GM12891 (cell line): ENCODE data around the gene SLC22A4.

Experiments used
- PAX5 ChIP-seq: IDR thresholded peaks from 2 replicates; pipeline ENCODE4 v1.6.1; 2011; ENCODE audit warnings: low read length, moderate library complexity, mild to moderate bottlenecking; ENCODE audit not compliant: insufficient read depth, severe bottlenecking
- POLR2A ChIP-seq: IDR thresholded peaks from 2 replicates; pipeline ENCODE4 v1.6.1; 2011; ENCODE audit warnings: low read depth, low read length, control low read depth
- POLR2AphosphoS5 ChIP-seq: IDR thresholded peaks from 2 replicates; pipeline ENCODE4 v1.6.1; 2011; ENCODE audit warnings: low read depth, low read length, control low read depth
- POU2F2 ChIP-seq: IDR thresholded peaks from 2 replicates; pipeline ENCODE4 v1.6.1; 2011; ENCODE audit warnings: low read depth, mild to moderate bottlenecking, control low read depth, low read length, moderate library complexity
- TAF1 ChIP-seq: IDR thresholded peaks from 2 replicates; pipeline ENCODE4 v1.6.1; 2011; ENCODE audit warnings: low read depth, low read length, control low read depth

DNA sequence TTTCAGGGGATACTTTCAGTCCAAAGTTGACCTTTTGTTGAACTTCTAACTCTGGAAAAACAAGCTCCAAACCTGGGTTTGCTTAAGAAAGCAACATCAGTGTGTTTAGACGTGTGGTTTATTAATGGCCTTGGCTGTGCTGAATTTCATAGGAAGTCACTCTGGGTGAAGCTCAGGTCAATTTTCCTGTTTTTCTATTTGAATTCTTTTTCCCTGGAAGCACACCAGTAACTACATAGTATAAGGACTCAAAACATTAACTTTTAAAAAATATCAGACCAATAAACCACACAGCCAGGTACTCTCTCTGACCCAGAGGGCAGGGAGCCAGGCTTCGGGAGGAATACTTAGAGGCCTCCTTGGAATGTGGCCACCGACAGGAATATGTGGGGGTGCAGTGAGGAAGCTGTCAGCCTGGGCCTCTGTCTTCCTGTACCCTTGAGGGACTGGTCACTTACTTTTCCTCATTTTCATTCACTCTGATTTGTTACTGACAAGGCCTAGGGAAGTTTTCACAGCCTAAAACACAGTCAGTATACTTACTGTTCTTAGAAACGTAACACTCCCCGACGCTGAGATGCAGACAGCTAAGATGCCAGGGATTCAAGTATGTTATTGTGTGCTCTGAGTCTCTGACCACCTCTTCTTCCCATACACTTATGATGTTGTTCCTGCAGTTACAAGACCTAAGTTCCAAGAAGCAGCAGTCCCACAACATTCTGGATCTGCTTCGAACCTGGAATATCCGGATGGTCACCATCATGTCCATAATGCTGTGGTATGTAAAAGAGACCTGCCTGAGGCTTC lies 94.3 kb downstream of the SLC22A4 start:
- TF ChIP-seq TAF1, result no peak
- no peak for TF ChIP-seq POLR2AphosphoS5
- no peak for TF ChIP-seq POLR2A
- TF ChIP-seq PAX5, result no peak
- no peak for TF ChIP-seq POU2F2
